ENCODE measurements around the gene POLR2H. TPM values are rescaled to one million over a fixed set of nuclear protein-coding genes. Genes with fewer than 3 reads are reported as not detected.

Gene POLR2H
- total RNA-seq, 1 experiment from 2014 or later, result 169 TPM

DNA sequence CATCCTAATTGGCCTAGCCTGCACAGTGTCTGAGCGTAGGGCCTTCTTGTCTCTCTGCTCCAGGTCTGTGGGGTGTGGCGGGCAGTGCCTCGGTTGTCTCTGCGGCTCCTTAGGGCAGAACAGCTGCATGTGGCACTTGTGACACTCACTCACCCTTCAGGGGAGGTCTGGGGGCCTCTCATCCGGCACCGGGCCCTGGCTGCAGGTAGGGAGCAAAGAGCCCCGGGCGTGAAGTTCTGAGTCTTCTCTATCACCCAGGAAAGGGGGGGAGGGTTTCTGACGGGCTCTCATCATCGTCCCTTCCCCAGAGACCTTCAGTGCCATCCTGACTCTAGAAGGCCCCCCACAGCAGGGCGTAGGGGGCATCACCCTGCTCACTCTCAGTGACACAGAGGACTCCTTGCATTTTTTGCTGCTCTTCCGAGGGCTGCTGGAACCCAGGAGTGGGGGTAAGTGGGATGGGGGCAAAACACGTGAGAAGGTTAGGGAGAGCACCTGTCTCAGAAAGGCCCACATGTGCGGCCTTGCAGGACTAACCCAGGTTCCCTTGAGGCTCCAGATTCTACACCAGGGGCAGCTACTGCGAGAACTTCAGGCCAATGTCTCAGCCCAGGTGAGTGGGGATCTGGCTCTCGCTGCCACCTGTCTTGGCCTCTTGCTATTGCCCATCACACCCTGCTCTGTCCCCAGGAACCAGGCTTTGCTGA is 21.0 kb downstream of the POLR2H start:
- Histone ChIP-seq H3K36me3 (ENCODE audit: insufficient read depth, low read length) (0 out of 2 replicates have a peak, but pooled peaks cover 4% of the 10 kb centered on the region), H3K9ac (ENCODE audit: low read length) (no peak overlapping the region), H3K4me2 (ENCODE audit: low read depth, low read length, poor library complexity, severe bottlenecking) (no peak overlapping the region), H3K9me2 (replicated peaks; ENCODE audit: insufficient read depth, low read length) (no peaks in the 10 kb centered on the region), H3K27me3 (ENCODE audit: low read length) (no peaks in the 10 kb centered on the region), H3K9me3 (ENCODE audit: low read length) (no peaks in the 10 kb centered on the region), H3K79me2 (ENCODE audit: low read length) (peaks cover 17% of the 10 kb centered on the region), H3K4me3 (ENCODE audit: low read length) (no peak overlapping the region), H4K20me1 (ENCODE audit: insufficient read depth, low read depth, low read length) (no peaks in the 10 kb centered on the region), H2AFZ (ENCODE audit: low read length) (no peak overlapping the region), H3K27ac (ENCODE audit: low read length) (no peak overlapping the region), H3K4me1 (ENCODE audit: low read length) (peaks cover 13% of the 10 kb centered on the region)
- DNase-seq, result no peak

DNA sequence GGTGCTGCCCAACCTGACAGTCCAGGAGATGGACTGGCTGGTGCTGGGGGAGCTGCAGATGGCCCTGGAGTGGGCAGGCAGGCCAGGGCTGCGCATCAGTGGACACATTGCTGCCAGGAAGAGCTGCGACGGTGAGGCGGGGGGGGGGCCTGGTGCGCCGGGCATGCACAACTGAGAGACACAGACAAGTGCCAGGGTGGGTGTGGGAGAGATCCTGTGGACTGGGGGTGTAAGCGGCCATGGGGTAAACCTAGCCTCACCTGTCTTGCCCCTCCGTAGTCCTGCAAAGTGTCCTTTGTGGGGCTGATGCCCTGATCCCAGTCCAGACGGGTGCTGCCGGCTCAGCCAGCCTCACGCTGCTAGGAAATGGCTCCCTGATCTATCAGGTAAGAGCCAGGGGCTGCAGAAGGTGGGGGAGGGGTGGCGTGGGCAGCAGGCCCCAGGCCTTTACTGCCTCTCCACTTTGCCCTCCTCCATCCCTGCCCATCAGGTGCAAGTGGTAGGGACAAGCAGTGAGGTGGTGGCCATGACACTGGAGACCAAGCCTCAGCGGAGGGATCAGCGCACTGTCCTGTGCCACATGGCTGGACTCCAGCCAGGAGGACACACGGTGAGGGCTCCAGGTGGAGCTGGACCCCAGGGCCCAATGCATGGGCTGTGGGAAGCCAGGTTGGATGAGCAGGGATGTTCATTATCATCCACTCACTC is 21.7 kb downstream of the POLR2H start:
- DNase-seq, result no peak
- Histone ChIP-seq H3K9me3 (ENCODE audit: low read length) (no peaks in the 10 kb centered on the region), H3K27me3 (ENCODE audit: low read length) (no peaks in the 10 kb centered on the region)

DNA sequence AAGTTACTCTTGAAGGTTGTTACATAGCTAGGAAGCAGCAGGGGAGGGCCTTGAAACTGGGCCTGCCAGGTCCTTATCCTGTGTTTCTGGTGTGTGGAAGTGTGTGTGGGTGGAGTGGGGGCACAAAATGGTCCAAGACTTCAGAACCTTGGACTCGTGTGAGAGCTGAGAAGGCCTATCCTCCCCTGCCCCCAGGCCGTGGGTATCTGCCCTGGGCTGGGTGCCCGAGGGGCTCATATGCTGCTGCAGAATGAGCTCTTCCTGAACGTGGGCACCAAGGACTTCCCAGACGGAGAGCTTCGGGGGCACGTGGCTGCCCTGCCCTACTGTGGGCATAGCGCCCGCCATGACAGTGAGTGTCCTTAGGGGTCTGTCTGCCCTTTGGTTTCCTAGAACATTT is 22.8 kb downstream of the POLR2H start:
- Histone ChIP-seq H3K9ac (ENCODE audit: low read length) (no peak overlapping the region), H3K4me2 (ENCODE audit: low read depth, low read length, poor library complexity, severe bottlenecking) (no peak overlapping the region), H2AFZ (ENCODE audit: low read length) (no peak overlapping the region), H3K9me3 (ENCODE audit: low read length) (no peaks in the 10 kb centered on the region), H3K4me1 (ENCODE audit: low read length) (peaks cover under 1% of the 10 kb centered on the region; the same call in 1 of the 2 replicates), H3K4me3 (ENCODE audit: low read length) (no peak overlapping the region), H3K36me3 (ENCODE audit: insufficient read depth, low read length) (0 out of 2 replicates have a peak, but pooled peaks cover 4% of the 10 kb centered on the region), H3K27me3 (ENCODE audit: low read length) (no peaks in the 10 kb centered on the region), H4K20me1 (ENCODE audit: insufficient read depth, low read depth, low read length) (peaks cover 3% of the 10 kb centered on the region; the same call in 1 of the 2 replicates), H3K27ac (ENCODE audit: low read length) (no peak overlapping the region), H3K79me2 (ENCODE audit: low read length) (no peaks in the 10 kb centered on the region), H3K9me2 (replicated peaks; ENCODE audit: insufficient read depth, low read length) (no peaks in the 10 kb centered on the region)
- DNase-seq, result no peak

More for the DNA sequence above, 21.7 kb downstream of the POLR2H start:
- Histone ChIP-seq H3K9ac (ENCODE audit: low read length) (no peak overlapping the region), H3K4me2 (ENCODE audit: low read depth, low read length, poor library complexity, severe bottlenecking) (no peak overlapping the region), H3K4me3 (ENCODE audit: low read length) (no peak overlapping the region), H3K36me3 (ENCODE audit: insufficient read depth, low read length) (0 out of 2 replicates have a peak, but pooled peaks cover 4% of the 10 kb centered on the region), H3K9me2 (replicated peaks; ENCODE audit: insufficient read depth, low read length) (no peaks in the 10 kb centered on the region), H4K20me1 (ENCODE audit: insufficient read depth, low read depth, low read length) (no peaks in the 10 kb centered on the region), H3K79me2 (ENCODE audit: low read length) (peaks cover 11% of the 10 kb centered on the region), H3K4me1 (ENCODE audit: low read length) (peaks cover 12% of the 10 kb centered on the region), H2AFZ (ENCODE audit: low read length) (no peak overlapping the region), H3K27ac (ENCODE audit: low read length) (no peak overlapping the region)

DNA sequence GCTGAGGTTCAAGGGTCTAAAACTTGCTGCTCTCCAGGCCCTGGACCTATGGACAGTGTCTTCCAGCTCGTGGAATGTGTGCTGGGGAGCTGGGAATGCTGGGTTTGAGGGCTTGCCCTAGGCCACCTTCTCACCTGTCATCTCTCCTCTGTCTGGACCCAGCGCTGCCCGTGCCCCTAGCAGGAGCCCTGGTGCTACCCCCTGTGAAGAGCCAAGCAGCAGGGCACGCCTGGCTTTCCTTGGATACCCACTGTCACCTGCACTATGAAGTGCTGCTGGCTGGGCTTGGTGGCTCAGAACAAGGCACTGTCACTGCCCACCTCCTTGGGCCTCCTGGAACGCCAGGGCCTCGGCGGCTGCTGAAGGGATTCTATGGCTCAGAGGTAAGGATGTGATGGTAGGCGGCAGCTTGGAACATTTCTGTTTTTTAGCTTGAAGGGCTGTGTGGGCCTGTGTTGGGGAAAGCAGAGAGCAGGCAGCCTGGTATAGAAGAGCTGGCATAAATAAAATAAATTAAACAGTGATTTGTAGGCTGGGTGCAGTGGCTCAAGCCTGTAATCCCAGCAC is 23.4 kb downstream of the POLR2H start:
- no peak for DNase-seq
- Histone ChIP-seq H3K4me2 (ENCODE audit: low read depth, low read length, poor library complexity, severe bottlenecking) (no peak overlapping the region), H3K36me3 (ENCODE audit: insufficient read depth, low read length) (peaks cover 4% of the 10 kb centered on the region; the same call in 1 of the 2 replicates), H3K9me3 (ENCODE audit: low read length) (no peaks in the 10 kb centered on the region), H3K27ac (ENCODE audit: low read length) (no peak overlapping the region), H3K9ac (ENCODE audit: low read length) (no peak overlapping the region), H3K9me2 (replicated peaks; ENCODE audit: insufficient read depth, low read length) (no peaks in the 10 kb centered on the region), H3K27me3 (ENCODE audit: low read length) (no peaks in the 10 kb centered on the region), H2AFZ (ENCODE audit: low read length) (no peak overlapping the region), H3K4me3 (ENCODE audit: low read length) (no peak overlapping the region), H3K4me1 (ENCODE audit: low read length) (no peaks in the 10 kb centered on the region), H3K79me2 (ENCODE audit: low read length) (no peaks in the 10 kb centered on the region), H4K20me1 (ENCODE audit: insufficient read depth, low read depth, low read length) (peaks cover 8% of the 10 kb centered on the region; the same call in 1 of the 2 replicates)

DNA sequence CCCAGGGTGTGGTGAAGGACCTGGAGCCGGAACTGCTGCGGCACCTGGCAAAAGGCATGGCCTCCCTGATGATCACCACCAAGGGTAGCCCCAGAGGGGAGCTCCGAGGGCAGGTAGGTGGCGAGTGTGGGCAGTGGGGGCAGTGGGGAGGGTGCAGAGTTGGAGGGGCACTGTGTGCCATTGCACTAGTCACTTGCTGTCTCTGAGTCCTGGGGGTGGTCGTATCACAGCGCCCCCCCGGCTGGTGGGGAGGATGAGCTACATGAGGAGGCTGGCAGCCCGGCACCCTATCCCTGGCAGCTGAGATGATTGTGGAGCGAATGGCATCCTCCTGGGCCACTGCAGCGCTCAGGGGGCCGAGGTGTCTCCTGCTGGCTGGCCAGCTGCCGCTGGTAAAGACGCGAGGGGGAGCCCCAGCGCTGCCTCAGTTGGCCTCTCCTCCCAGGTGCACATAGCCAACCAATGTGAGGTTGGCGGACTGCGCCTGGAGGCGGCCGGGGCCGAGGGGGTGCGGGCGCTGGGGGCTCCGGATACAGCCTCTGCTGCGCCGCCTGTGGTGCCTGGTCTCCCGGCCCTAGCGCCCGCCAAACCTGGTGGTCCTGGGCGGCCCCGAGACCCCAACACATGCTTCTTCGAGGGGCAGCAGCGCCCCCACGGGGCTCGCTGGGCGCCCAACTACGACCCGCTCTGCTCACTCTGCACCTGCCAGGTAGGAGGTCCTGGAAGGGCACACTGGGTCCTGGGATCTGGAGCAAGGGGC is 24.7 kb downstream of the POLR2H start:
- no peak overlapping the region for H3K27ac ChIP-seq (ENCODE audit: low read length)
- no peak overlapping the region for H3K9ac ChIP-seq (ENCODE audit: low read length)
- peaks cover 8% of the 10 kb centered on the region; the same call in 1 of the 2 replicates for H4K20me1 ChIP-seq (ENCODE audit: insufficient read depth, low read depth, low read length)
- no peak overlapping the region for H3K4me3 ChIP-seq (ENCODE audit: low read length)
- no peaks in the 10 kb centered on the region for H3K9me2 ChIP-seq (replicated peaks; ENCODE audit: insufficient read depth, low read length)
- H3K36me3 ChIP-seq (ENCODE audit: insufficient read depth, low read length), result peaks cover 4% of the 10 kb centered on the region; the same call in 1 of the 2 replicates
- no peak overlapping the region for H2AFZ ChIP-seq (ENCODE audit: low read length)
- no peaks in the 10 kb centered on the region for H3K27me3 ChIP-seq (ENCODE audit: low read length)
- DNase-seq, result no peak
- H3K9me3 ChIP-seq (ENCODE audit: low read length), result no peaks in the 10 kb centered on the region
- H3K4me1 ChIP-seq (ENCODE audit: low read length), result no peaks in the 10 kb centered on the region
- H3K79me2 ChIP-seq (ENCODE audit: low read length), result no peaks in the 10 kb centered on the region
- H3K4me2 ChIP-seq (ENCODE audit: low read depth, low read length, poor library complexity, severe bottlenecking), result no peak overlapping the region

DNA sequence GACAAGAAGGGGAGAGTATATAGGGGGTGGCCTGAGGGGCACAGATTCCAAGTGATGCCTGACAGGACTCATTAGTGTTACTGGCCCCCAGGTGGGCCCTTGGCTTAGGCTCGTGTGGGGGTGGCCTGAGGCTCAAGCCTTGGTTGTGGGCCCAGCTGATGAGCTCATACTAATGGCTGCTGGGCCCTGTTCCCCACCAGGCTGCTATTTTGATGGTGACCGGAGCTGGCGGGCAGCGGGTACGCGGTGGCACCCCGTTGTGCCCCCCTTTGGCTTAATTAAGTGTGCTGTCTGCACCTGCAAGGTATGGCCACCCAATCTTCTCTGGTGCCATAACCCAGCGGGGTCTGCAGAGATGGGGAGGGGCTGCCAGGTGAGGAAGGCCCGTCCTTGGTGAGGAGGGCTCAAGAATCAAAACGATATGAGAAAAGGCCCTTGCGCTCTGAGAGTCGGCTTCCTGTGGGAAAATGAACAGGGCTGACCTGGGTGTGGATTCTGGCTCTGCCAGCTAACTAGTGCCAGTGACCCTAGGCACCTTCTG is 25.7 kb downstream of the POLR2H start:
- Histone ChIP-seq H3K79me2 (ENCODE audit: low read length) (no peaks in the 10 kb centered on the region), H3K9ac (ENCODE audit: low read length) (no peak overlapping the region), H3K4me1 (ENCODE audit: low read length) (no peaks in the 10 kb centered on the region), H3K27me3 (ENCODE audit: low read length) (no peaks in the 10 kb centered on the region), H3K4me3 (ENCODE audit: low read length) (no peak overlapping the region), H3K9me3 (ENCODE audit: low read length) (no peaks in the 10 kb centered on the region), H3K27ac (ENCODE audit: low read length) (no peak overlapping the region), H3K4me2 (ENCODE audit: low read depth, low read length, poor library complexity, severe bottlenecking) (no peak overlapping the region), H3K9me2 (replicated peaks; ENCODE audit: insufficient read depth, low read length) (no peaks in the 10 kb centered on the region), H2AFZ (ENCODE audit: low read length) (no peak overlapping the region), H3K36me3 (ENCODE audit: insufficient read depth, low read length) (peaks cover 4% of the 10 kb centered on the region; the same call in 1 of the 2 replicates), H4K20me1 (ENCODE audit: insufficient read depth, low read depth, low read length) (peaks cover 8% of the 10 kb centered on the region; the same call in 1 of the 2 replicates)
- DNase-seq, result no peak

DNA sequence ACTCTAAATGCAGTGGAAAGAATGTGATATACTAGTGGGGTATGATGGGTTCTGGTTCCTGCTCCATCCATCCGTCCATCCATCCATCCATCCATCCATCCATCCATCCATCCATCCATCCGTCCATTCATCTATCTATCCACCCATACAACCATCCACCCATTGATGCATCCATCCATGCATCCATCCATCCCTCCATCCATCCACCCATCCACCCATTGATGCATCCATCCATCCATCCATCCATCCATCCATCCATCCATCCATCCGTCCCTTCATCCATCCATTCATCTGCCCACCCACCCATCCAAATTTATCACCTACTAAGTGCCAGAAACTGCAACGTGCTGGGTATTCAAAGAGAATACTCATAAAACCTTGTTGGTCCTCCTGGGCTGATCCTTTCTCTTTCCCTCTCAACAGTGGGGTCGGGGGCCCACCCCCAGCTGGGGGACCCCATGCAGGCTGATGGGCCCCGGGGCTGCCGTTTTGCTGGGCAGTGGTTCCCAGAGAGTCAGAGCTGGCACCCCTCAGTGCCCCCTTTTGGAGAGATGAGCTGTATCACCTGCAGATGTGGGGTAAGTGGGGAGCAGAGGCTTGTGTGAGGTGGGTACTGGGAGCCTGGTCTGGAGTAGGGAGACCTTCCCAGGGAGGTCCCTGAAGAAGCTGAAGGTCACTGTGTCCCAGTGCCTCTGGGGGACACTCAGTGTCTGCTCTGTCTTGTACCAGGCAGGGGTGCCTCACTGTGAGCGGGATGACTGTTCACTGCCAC is 26.8 kb downstream of the POLR2H start:
- Histone ChIP-seq H3K27ac (ENCODE audit: low read length) (no peak overlapping the region), H3K4me2 (ENCODE audit: low read depth, low read length, poor library complexity, severe bottlenecking) (no peak overlapping the region), H3K9me2 (replicated peaks; ENCODE audit: insufficient read depth, low read length) (no peaks in the 10 kb centered on the region), H3K27me3 (ENCODE audit: low read length) (no peaks in the 10 kb centered on the region), H3K4me3 (ENCODE audit: low read length) (no peak overlapping the region), H2AFZ (ENCODE audit: low read length) (no peak overlapping the region), H3K9ac (ENCODE audit: low read length) (no peak overlapping the region), H3K79me2 (ENCODE audit: low read length) (no peaks in the 10 kb centered on the region), H3K4me1 (ENCODE audit: low read length) (no peaks in the 10 kb centered on the region), H3K9me3 (ENCODE audit: low read length) (no peaks in the 10 kb centered on the region), H3K36me3 (ENCODE audit: insufficient read depth, low read length) (peaks cover 2% of the 10 kb centered on the region; the same call in 1 of the 2 replicates), H4K20me1 (ENCODE audit: insufficient read depth, low read depth, low read length) (peaks cover 8% of the 10 kb centered on the region; the same call in 1 of the 2 replicates)
- no peak for DNase-seq

Data from Karpas-422 (cell line).